SJSA1 (cell line): Measurements from ENCODE around the gene CRYBG3. TPM values are rescaled to one million over a fixed set of nuclear protein-coding genes. Genes with fewer than 3 reads are reported as not detected.
"Not testable (repeated sequence)": the region's sequence is repeated elsewhere in the genome, so short reads cannot be mapped to it uniquely, and the experiment has no call there.

ENCODE experiments used
- DNase-seq, 2 experiments: peaks; one replicate each; pipeline ENCODE4 v3.0.0-alpha.2; 2015 to 2020; ENCODE audit warnings: low spot score in 2 of 2, low read depth in 1 of 2
- H3K27ac ChIP-seq: fragments of 250-450 bp; sonication (Bioruptor Pico); 2 replicates; pipeline ENCODE4 v1.5.1; 2020; ENCODE audit warnings: mild to moderate bottlenecking, moderate library complexity
- H3K27me3 ChIP-seq: fragments of 250-450 bp; sonication (Bioruptor Pico); replicated peaks from 2 replicates; pipeline ENCODE4 v1.5.1; 2020; ENCODE audit warnings: mild to moderate bottlenecking, moderate library complexity
- H3K36me3 ChIP-seq: fragments of 250-450 bp; sonication (Bioruptor Pico); 2 replicates; pipeline ENCODE4 v1.5.1; 2020; ENCODE audit warnings: mild to moderate bottlenecking
- H3K4me1 ChIP-seq: fragments of 250-450 bp; sonication (Bioruptor Pico); replicated peaks from 2 replicates; pipeline ENCODE4 v1.6.1; 2021; ENCODE audit warnings: mild to moderate bottlenecking
- H3K4me3 ChIP-seq: fragments of 250-450 bp; sonication (Bioruptor Pico); 2 replicates; pipeline ENCODE4 v1.5.1; 2020; ENCODE audit warnings: mild to moderate bottlenecking
- H3K9me3 ChIP-seq: fragments of 250-450 bp; sonication (Bioruptor Pico); replicated peaks from 2 replicates; pipeline ENCODE4 v1.5.1; 2020; ENCODE audit warnings: mild to moderate bottlenecking
- total RNA-seq: library from RNA; depleted of rRNA; stranded (reverse); fragments of >200 nt; shearing (Covaris generic); gene quantifications from 2 replicates; pipeline ENCODE4 v1.2.3, GENCODE V29; 2014

The CRYBG3 gene
- total RNA-seq, 1 experiment from 2014 or later: 12.7 TPM

DNA sequence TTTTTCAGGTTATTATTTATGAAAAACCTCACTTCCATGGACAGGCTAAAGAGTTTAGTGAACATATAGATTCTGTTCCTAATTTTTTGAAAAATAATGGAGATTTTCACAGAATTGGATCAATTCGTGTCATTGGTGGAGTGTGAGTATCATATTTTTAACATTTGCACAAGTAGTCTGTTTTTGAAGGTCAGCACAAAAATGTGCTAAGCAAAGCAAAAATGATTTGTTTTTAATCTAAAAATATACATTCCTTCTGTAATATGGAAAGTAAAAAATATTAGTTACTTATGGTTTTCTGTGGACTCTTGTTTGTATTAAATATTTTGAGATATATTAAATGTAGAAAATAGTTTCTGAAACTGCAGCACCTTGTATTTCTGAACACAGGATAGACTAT is 71.0 kb downstream of the CRYBG3 start:
- Histone ChIP-seq H3K4me1 (no peaks in the 10 kb centered on the region), H3K9me3 (no peaks in the 10 kb centered on the region), H3K36me3 (peaks cover 11% of the 10 kb centered on the region), H3K27me3 (no peaks in the 10 kb centered on the region), H3K27ac (no peak overlapping the region), H3K4me3 (no peak overlapping the region)
- no peak for DNase-seq

DNA sequence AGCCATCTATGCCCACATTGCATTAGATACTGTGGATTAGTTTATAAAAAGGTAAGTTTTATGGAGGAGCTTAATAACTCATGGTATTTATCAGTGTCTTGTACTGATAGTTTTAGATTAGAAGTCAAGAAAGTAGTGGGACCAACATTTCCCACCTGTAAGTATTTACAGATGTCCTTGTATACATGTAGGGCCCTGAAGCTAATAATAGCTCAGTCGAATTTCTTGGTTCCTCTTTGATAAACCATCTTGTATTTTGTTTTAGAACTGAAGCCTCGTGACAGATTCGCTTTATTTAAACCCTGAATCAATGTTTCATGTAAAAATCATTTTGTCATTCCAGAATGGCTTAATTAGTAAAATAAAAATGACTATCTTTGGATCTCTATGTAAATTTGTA is 73.4 kb downstream of the CRYBG3 start:
- Histone ChIP-seq H3K27ac (no peak overlapping the region), H3K9me3 (no peaks in the 10 kb centered on the region), H3K27me3 (no peaks in the 10 kb centered on the region), H3K36me3 (peaks cover 3% of the 10 kb centered on the region; the same call in 1 of the 2 replicates), H3K4me1 (no peaks in the 10 kb centered on the region), H3K4me3 (no peak overlapping the region)
- DNase-seq: no peak

DNA sequence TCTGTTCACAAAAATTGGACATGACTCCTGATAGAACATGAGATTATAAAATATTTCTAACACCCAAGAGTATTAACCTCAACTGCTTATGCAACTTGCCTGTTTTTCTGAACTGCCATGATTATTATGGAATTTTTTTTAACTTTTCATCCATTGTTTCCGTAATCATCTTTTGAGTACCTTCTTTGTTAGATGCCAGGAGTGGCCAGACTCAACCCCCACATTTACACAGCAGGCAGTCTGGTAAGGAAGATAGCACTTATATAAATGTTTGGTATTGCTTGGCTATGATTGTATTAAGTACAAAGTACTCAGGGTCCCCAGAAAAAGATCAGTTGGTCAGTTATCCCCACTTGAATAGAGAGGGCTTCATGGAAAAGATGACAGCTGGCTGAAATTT is 74.3 kb downstream of the CRYBG3 start:
- H3K4me1 ChIP-seq: no peaks in the 10 kb centered on the region
- no peak for DNase-seq
- H3K9me3 ChIP-seq: no peaks in the 10 kb centered on the region
- H3K4me3 ChIP-seq: no peak overlapping the region
- no peaks in the 10 kb centered on the region for H3K27me3 ChIP-seq
- no peak overlapping the region for H3K27ac ChIP-seq
- peaks cover 11% of the 10 kb centered on the region for H3K36me3 ChIP-seq

DNA sequence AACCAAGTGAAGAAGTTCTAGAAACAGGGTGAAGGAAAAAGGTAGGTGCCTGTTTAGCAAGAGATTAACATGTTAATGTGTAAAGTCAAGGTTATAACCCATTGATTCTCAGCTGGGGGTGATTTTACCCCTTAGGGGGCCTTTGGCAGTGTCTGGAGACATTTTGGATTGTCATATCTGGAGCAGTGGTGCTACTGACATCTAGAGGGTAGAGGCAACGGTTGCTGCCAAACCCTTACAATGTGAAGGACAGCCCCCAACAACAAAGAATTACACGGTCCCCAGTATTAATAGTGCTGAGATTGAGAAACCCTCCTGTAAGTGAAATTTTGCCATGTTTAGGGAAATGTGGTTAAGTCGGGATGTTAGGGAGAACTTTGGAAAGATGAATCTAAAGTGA is 74.7 kb downstream of the CRYBG3 start:
- Histone ChIP-seq H3K9me3 (no peaks in the 10 kb centered on the region), H3K36me3 (peaks cover 12% of the 10 kb centered on the region), H3K27ac (no peak overlapping the region), H3K27me3 (no peaks in the 10 kb centered on the region), H3K4me3 (no peak overlapping the region), H3K4me1 (no peaks in the 10 kb centered on the region)
- no peak for DNase-seq

DNA sequence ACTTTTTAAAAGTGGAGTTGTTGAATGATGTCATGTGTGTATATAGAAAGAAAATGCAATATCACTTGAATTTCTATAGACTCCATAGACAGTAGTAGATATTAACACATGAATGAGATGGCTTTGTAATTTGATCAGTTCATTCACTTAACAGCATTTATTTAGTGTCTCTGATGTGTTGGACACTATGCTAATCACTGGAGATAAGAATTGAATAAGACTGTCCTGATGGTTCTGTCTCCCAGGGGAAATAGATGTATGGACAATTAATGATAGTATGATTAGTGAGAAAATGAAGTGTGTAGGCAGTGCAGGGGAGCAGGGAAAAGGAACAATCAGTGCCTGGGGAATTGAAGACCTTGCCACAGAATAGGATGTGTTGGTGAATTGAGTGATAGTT is 77.5 kb downstream of the CRYBG3 start:
- Histone ChIP-seq H3K9me3 (no peaks in the 10 kb centered on the region), H3K27me3 (no peaks in the 10 kb centered on the region), H3K4me1 (no peaks in the 10 kb centered on the region)

DNA sequence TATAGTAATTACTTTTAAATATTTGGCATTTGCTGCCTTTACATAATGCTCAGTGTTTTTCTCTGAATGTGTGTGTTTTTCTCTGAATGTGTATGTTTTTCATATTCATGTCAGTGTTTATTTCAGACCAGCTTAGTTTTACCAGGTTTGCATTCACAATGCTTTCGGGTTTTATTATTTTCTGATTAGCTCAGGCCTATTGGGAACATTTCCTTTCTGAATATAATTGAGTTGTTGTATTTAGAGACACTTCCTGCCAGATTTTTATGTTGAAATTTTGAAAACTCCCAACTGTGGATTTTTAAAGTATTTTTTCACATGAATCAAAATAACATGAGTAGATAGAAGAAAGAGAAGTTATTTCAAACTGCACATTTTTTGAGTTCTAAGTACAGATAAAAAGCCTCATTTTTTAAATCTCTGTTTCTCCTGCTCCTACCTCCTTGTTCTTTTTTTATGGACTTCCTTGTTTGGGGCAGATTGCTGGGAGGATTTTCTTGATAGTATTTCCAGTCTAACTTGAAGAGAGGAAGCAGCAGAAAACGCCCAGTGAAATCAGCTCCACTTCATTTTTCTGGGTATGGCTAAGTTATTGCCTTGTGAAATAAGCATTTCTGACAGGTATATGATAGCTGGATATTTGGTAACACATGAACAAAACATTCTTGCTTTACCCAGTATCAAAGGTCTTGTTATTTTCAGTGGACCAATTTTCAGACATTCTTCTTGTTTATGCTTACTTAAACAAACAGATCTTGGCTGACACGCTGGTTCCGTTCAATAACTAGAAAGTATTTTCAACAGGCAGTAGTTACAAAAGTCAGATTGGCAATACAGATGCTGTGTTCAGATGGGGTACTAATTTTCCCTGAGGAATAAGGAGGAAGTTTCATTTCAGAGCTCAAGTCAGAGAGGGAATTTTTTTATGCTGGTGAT is 79.8 kb downstream of the CRYBG3 start:
- no peak for DNase-seq
- no peaks in the 10 kb centered on the region for H3K9me3 ChIP-seq
- H3K27me3 ChIP-seq: no peaks in the 10 kb centered on the region
- H3K36me3 ChIP-seq: peaks cover 12% of the 10 kb centered on the region
- H3K4me3 ChIP-seq: no peak overlapping the region
- no peak overlapping the region for H3K27ac ChIP-seq
- no peaks in the 10 kb centered on the region for H3K4me1 ChIP-seq

More for the DNA sequence above, 77.5 kb downstream of the CRYBG3 start:
- DNase-seq: no peak
- Histone ChIP-seq H3K4me3 (no peak overlapping the region), H3K27ac (no peak overlapping the region), H3K36me3 (peaks cover 12% of the 10 kb centered on the region)

DNA sequence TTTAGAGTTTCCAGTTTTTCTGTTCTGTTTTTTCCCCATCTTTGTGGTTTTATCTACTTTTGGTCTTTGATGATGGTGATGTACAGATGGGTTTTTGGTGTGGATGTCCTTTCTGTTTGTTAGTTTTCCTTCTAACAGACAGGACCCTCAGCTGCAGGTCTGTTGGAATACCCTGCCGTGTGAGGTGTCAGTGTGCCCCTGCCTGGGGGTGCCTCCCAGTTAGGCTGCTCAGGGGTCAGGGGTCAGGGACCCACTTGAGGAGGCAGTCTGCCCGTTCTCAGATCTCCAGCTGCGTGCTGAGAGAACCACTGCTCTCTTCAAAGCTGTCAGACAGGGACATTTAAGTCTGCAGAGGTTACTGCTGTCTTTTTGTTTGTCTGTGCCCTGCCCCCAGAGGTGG is 88.0 kb downstream of the CRYBG3 start:
- not testable (repeated sequence) for H3K27ac ChIP-seq, H3K4me3 ChIP-seq, DNase-seq, H3K4me1 ChIP-seq, H3K9me3 ChIP-seq, H3K27me3 ChIP-seq, H3K36me3 ChIP-seq

DNA sequence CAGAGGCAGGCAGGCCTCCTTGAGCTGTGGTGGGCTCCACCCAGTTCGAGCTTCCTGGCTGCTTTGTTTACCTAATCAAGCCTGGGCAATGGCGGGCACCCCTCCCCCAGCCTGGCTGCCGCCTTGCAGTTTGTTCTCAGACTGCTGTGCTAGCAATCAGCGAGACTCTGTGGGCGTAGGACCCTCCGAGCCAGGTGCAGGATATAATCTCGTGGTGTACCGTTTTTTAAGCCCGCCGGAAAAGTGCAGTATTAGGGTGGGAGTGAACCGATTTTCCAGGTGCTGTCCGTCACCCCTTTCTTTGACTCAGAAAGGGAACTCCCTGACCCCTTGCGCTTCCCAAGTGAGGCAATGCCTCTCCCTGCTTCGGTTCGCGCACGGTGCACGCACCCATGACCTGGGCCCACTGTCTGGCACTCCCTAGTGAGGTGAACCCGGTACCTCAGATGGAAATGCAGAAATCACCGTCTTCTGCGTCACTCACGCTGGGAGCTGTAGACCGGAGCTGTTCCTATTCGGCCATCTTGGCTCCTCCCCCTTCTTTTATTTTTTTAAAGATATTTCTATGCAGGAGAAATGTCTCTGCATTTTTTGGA is 88.5 kb downstream of the CRYBG3 start:
- not testable (repeated sequence) for DNase-seq, H3K27me3 ChIP-seq, H3K4me3 ChIP-seq, H3K36me3 ChIP-seq, H3K9me3 ChIP-seq, H3K4me1 ChIP-seq, H3K27ac ChIP-seq

DNA sequence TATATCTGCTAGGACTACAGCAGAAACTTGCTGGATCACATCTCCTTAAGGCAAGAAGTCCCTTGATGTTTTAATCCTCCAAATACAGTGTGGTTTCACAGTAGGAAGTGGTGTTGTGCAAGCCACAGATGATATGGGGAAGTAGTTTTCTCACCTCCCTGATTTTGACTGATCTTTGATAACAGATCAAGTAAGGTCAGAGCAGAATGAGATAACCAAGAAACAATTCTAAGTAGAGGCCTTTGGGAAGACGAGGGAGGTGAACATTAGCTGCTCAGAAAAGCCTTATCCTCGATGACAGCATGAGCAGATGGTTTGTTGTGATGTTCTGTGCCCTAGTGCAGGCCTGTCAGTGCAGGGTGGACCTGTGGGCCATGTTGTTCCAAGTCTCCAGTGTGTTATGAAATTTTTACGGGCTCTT is 89.1 kb downstream of the CRYBG3 start:
- no peaks in the 10 kb centered on the region for H3K9me3 ChIP-seq
- DNase-seq: no peak
- H3K27me3 ChIP-seq: no peaks in the 10 kb centered on the region
- H3K36me3 ChIP-seq: no peaks in the 10 kb centered on the region
- no peak overlapping the region for H3K27ac ChIP-seq
- no peak overlapping the region for H3K4me3 ChIP-seq
- no peaks in the 10 kb centered on the region for H3K4me1 ChIP-seq

DNA sequence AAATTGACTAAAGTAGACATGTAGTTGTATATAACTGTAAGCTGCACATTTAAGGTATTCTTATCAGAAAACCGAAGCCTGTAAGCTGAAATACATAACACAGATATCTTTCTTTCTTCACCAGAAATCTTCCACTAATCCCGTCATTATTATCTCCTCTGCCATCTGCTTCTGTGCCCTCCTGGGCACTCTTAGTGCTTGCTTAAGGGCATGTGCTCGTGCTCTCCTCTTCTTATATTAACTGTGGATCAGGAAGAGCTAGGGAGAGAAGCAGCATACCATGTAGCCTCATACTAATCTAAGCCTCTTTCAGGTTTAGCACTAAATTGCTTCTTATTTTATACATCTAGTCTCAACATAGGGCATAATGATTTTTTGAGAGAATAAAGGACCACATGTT is 89.6 kb downstream of the CRYBG3 start:
- Histone ChIP-seq H3K36me3 (no peaks in the 10 kb centered on the region), H3K4me3 (no peak overlapping the region), H3K9me3 (no peaks in the 10 kb centered on the region), H3K4me1 (no peaks in the 10 kb centered on the region), H3K27me3 (no peaks in the 10 kb centered on the region), H3K27ac (no peak overlapping the region)
- no peak for DNase-seq

DNA sequence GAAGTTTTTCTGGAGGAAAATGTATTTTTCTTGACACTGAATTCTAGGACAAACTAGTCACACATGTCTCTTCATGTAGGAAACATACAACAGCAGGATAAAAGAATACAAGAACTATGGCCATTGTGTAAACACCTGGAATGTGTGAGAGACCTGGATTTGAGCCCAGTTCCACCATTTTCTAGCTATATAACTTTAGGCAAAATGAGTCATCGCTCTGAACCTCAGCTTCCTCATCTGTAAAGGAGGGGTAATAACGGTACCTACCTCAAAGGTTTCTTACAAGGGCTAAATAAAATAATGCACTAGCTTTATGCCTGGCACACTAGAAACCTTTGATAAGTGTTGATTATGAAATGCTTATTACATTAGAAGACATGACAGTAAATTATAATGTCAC is 92.6 kb downstream of the CRYBG3 start:
- no peak overlapping the region for H3K27ac ChIP-seq
- no peaks in the 10 kb centered on the region for H3K9me3 ChIP-seq
- no peaks in the 10 kb centered on the region for H3K36me3 ChIP-seq
- H3K27me3 ChIP-seq: no peaks in the 10 kb centered on the region
- H3K4me3 ChIP-seq: no peak overlapping the region
- H3K4me1 ChIP-seq: no peaks in the 10 kb centered on the region
- no peak for DNase-seq

DNA sequence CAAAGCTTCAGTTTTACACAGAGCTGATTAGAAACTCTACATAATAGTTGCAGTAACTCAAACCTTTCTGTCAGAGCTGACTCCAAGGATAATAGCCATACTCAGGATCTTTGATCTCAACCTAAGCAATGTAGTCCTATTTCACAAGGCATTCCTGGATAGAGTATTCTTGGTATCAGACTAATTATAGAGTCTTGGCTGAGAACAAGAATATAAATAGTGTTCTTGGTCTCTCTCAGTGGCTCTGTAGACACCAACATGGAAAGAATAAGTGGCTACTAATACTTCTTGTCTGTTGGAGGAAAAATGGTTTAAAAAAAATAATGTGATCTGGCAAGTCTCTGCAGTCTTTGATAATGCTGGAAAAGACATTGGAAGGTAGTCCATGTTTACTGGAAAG is 94.8 kb downstream of the CRYBG3 start:
- DNase-seq: no peak
- no peaks in the 10 kb centered on the region for H3K27me3 ChIP-seq
- no peaks in the 10 kb centered on the region for H3K4me1 ChIP-seq
- H3K27ac ChIP-seq: no peak overlapping the region
- no peaks in the 10 kb centered on the region for H3K36me3 ChIP-seq
- no peaks in the 10 kb centered on the region for H3K9me3 ChIP-seq
- no peak overlapping the region for H3K4me3 ChIP-seq

DNA sequence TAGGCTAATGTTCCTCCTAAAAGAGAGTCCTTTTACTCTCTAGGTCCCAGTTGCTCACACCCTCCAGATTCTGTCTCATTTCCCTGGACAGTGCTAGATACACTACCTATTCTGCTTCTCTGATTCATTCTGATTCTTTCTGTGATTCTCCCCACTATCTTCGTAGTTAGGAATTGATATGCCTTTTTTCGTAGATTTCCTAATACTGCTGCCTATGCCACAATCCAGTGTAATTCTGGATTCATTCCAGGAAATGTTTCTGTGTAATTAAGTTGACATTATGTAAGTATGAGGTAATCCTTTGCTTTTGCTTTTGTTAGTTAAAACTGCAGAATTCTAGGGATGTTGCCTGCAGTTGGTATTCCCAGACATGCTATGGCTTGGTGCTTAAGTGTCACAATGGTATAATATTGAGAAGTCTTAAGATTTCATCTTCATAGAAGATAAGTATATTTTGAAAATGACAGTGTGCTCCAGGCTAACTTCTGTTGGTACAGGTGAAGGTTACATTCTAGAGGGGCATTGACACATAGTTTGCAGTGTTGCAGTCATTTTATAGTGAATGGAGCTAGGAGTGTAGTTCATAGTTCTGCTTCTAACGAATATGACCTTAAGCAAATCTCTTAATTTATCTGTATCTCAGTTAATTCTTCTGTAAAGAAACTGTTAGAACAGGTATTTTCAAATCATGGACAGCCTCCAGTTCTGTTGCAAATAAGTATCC is 96.2 kb downstream of the CRYBG3 start:
- no peak for DNase-seq
- H3K4me1 ChIP-seq: no peaks in the 10 kb centered on the region
- H3K27ac ChIP-seq: no peak overlapping the region
- no peaks in the 10 kb centered on the region for H3K36me3 ChIP-seq
- H3K9me3 ChIP-seq: no peaks in the 10 kb centered on the region
- H3K4me3 ChIP-seq: no peak overlapping the region
- H3K27me3 ChIP-seq: no peaks in the 10 kb centered on the region

DNA sequence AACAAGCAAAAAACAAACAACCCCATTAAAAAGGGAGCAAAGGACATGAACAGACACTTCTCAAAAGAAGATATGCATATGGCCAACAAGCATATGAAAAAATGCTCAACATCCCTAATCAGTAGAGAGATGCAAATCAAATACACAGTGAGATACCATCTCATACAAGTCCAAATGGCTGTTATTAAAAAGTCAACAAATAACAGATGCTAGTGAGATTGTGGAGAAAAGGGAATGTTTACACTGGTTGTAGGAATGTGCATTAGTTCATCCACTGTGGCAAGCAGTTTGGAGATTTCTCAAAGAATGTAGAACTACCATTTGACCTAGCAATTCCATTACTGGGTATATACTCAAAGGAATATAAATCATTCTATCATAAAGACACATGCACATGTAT is 105.9 kb downstream of the CRYBG3 start:
- H3K36me3 ChIP-seq: no peaks in the 10 kb centered on the region
- 0 out of 2 replicates have a peak, but pooled peaks cover 4% of the 10 kb centered on the region for H3K4me1 ChIP-seq
- no peak overlapping the region for H3K4me3 ChIP-seq
- H3K27ac ChIP-seq: no peak overlapping the region
- no peak for DNase-seq
- no peaks in the 10 kb centered on the region for H3K9me3 ChIP-seq
- H3K27me3 ChIP-seq: no peaks in the 10 kb centered on the region
